GM08714 (cell line): ENCODE measurements around the gene KCNA10.

Source experiments
- H3K4me3 ChIP-seq: fragments of 200-500 bp; sonication (Bioruptor generic); 2 replicates; pipeline ENCODE4 v1.5.1; 2014; ENCODE audit warnings: mild to moderate bottlenecking, low read length, inconsistent platforms
- ZNF274 ChIP-seq: IDR thresholded peaks from 2 replicates; pipeline ENCODE4 v1.6.1; 2012; ENCODE audit warnings: mild to moderate bottlenecking, low read depth, low read length

KCNA10 gene

DNA sequence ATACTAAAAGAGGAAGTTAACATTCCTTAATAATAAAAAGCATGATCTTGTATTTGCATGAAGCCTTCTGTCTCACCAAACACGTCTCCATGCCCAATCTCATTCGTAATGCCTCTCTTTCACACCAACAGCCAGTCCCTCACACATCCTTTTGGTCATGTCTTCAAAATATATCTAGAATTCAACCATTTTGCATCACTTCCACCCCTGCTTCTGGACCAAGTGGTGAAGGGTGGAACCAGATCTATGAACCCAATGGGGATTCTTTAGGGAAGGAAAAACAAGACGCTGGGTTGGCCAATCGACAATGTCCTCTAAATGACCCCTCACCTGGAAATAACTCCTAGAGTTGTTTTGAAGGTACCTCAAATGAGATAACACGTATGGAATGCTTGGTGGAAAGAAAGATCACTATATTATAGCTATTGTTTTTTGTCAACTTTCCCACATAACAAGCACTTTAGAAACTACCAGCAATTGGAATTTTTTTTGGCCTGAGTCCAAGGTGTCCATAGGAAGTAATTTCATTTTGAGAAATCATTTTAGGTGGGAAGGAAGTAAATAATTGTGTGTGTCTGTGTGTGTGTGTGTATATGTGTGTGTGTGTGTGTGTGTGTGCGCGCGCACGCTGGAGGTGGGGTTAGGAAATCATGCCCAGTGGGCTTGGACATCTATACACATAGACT, at the start of gene KCNA10:
KCNA10 (minus strand) TSS at position 51 of the 686 bp plus-strand sequence. CDS start 388 bp downstream, outside the sequence.
- H3K4me3 ChIP-seq = no peak within 1 kb of the TSS
- TF ChIP-seq ZNF274 = no peak

- H3K4me3 ChIP-seq = no peak overlapping the region
- TF ChIP-seq ZNF274 = no peak
These were observed 47.9 kb upstream of the KCNA10 start for GRCh38 chr1:110566836-110567235.

- no peak overlapping the region for H3K4me3 ChIP-seq
- no peak for TF ChIP-seq ZNF274
These were observed 46.6 kb upstream of the KCNA10 start for GRCh38 chr1:110565565-110565964.

GRCh38 chr1:110563089-110563488, 44.1 kb upstream of the KCNA10 start:
- H3K4me3 ChIP-seq = no peak overlapping the region
- no peak for TF ChIP-seq ZNF274

GRCh38 chr1:110561596-110561995, 42.6 kb upstream of the KCNA10 start:
- no peak overlapping the region for H3K4me3 ChIP-seq
- no peak for TF ChIP-seq ZNF274

DNA sequence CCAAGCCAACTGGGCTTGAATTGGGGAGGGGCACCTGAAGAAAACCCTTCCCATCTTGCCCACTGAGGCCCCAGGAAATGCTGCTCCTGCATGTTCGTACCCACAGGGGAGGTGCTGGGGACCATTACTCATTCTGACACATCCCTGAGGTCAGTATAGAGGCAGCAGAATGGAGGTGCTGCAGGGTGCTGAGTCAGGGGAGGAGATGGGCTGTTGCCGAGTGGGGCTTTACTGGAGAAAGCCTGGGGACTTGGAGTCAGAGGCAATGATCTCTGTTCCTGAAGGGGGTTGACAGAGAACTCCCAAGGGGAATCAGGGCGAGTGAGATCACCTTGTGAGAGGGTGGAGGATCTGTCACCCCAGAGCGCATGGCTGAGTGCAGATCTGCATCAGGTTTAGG, 40.2 kb upstream of the KCNA10 start:
- H3K4me3 ChIP-seq = no peak overlapping the region
- no peak for TF ChIP-seq ZNF274

- H3K4me3 ChIP-seq = no peak overlapping the region
- no peak for TF ChIP-seq ZNF274
These were observed 38.5 kb upstream of the KCNA10 start for GRCh38 chr1:110557481-110557880.

DNA sequence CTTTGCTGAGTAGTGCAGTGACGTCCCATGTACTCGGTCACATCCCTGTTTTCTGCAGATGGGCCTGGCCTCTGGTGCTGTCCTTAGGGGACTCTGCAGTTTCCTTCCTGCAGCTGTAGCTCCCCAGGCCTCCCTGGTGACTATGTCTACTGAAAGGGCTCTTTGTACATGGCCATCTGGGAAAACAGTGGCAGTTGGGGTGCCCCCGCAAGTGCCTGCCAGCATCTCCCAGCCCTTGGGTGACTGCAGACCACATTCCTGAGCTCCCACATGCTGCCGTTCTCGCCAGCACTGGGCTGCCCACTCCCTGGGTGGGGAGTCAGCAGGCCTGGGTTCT, 37.5 kb upstream of the KCNA10 start:
- no peak for TF ChIP-seq ZNF274
- H3K4me3 ChIP-seq = no peak overlapping the region

DNA sequence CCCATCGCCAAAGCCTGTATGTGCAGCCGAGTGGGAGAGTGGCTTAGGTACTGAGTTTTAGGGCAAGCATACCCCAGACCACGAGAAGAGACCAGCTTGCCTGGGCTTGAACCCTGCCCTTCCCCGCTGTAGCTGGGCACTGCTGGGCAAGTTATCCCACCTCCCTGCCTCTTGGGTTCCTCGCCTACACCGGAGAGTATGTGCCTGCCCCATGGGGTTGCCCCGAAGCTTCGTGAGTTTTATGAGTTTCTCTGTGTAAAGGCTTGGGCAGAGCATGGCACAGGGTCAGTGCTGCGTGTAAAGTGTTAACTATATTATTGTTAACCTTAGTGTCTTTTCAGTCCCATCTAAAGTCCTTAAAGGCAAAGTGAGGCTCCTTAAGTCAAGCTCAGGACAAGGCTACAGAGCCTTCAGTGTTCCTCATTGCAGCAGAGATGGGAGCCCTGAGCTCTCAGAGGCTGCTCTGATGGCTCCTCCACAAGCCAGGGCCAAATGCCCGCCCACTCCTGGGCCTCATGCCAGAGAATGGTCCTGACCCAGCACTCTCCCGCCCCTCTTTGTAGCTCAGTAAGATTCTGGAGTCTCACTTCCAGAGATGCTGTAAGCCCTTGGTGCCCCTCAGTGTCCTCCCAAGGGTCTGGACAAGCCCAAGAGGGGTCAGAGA, 37.0 kb upstream of the KCNA10 start:
- no peak for TF ChIP-seq ZNF274

DNA sequence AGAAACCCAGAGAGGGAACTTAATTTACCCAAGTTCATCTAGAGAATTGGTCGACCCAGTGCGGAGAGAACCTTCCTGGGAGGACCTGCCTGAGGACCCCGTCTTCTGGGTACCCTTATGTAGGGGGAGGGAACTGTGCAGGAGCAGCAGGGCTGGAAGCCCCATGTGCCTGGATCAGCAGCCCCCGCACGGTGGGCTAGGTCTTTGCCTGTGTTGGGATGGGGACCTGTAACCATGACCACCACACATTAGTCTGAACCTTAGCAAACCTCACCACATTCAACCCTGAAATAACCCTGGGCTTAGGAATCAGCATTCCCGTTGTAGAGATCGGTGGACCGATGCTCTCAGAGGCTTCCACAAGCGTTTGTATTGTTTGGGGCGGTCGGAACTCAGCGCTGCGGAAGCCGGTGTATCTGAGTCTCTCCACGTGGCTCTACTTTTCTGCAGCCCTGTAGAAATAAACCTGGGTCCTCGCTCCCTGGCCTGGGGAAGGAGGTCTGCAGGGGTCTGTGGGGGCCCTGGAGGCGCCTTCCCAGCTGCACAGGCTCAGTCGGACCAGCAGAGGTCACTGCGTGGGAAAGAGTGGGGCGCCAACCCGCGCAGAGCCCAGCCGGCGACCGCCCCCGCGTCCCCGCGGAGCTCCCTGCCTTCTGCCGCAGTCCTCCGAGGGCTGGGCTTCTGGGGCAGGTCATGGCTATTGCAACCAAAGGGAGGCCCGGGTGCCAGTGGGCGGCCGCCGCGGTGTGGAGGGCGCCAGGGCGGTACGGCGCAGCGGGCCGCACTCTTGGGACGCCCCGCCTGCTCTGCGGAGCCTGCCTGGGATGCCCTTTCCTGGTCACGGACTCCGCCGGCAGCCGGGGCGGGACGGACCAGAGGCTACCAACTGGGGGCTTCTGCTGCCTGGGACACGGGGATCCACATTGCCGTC, 36.2 kb upstream of the KCNA10 start:
- H3K4me3 ChIP-seq = no peak overlapping the region; the same call in 1 of the 2 replicates
- TF ChIP-seq ZNF274 = no peak

More for the DNA sequence above, 37.0 kb upstream of the KCNA10 start:
- H3K4me3 ChIP-seq = no peak overlapping the region

DNA sequence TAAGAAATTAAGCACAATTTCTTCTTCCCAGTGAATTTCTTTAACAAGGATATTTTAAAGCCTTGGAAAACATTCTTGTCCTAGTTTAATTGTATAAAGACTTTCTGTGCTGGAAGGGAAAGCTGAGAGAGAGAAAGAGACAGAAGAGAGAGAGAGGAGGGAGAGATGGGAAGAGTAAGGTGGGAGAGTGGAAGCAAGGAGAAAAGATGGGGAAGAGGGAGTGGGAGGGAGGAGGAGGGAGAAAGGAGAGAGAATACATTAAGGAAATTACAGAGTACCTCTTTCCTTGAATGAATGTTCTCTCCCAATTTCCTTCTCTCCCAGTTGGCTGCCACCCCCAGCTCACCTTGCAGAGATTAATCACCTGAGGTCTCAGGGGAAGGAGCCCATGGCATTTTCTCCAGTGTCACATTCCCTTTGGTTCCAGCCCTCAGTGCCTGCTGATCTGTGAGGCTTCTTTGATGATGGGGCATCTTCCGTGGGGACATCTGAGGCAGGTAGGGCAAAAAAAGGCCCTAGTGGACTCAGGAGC, 32.4 kb upstream of the KCNA10 start:
- H3K4me3 ChIP-seq = no peak overlapping the region
- no peak for TF ChIP-seq ZNF274

DNA sequence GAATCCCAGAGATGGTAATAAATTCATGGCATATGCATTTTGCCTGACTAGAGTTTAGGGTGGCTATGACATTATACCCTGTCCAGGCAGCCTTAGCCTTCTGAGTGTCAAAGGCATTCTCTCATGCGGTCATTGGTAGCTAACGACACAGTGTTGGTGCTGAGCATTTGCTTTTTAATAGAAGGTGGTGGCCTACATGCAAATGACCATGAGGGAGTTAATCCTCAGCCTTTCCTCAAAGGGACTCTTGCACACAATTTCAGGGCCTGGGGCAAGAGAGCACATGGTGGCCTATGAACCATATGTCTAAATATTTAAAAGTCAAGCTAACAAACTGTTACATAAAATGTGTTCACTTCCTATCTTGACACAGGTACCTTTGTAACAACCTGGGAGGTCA, 30.9 kb upstream of the KCNA10 start:
- H3K4me3 ChIP-seq = no peak overlapping the region
- TF ChIP-seq ZNF274 = no peak

DNA sequence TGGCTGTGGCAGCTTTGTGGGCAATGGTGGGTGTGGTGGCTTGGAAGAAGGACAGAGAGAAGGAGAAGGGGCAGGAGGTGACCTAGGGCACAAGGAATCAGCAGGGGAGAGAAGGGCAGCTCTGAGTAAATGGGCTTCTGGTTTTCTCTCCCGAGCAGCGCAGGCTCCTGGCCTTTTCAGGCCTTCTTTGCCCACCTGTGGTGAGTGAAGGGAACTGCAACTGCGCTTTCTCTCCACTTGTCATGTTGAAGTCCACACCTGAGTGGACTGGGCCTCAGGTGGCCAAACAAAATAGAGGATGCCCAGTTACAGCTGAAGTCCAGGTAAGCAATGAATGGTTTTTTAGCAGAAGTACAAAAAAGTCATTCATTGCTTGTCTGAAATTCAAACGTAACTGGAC, 29.4 kb upstream of the KCNA10 start:
- H3K4me3 ChIP-seq = no peak overlapping the region
- no peak for TF ChIP-seq ZNF274

DNA sequence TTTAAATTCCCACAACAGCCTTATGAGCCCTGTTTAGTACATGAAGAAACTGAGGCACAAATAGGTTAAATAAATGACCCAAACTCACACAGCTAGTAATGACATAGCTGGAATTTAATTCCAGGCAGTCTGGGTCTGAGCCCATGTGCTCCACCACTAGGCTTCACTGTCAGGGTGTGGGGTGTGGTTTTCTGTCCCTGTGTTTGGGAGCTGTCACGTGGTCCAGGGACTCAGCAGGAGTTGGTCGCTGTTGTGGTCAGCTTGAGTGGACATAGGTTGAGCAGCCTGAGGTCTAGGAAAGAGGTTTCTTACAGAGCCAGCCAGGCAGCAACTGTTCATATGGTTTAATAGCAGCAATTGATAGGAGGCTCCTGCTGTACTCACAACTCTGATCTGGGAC, 28.0 kb upstream of the KCNA10 start:
- no peak for TF ChIP-seq ZNF274

DNA sequence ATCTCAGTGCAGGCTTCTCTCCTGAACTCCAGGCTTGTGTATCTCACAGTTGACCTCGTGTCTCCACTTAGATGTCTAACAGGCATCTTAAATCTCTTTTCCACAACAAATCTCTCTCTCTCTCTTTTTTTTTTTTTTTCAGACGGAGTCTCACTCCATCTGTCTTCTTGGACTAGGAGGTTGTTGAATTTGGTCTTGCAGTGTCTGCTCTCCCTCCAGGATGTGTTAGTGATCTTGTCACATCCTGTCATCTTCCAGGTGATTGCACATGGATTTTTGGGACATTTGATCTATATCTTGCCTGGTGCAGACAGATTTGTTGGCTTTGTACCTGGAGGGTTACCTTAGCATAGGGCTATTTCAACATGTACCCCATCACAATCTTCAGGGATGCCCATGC, 26.5 kb upstream of the KCNA10 start:
- TF ChIP-seq ZNF274 = no peak
- no peak overlapping the region for H3K4me3 ChIP-seq

More for the DNA sequence above, 28.0 kb upstream of the KCNA10 start:
- no peak overlapping the region for H3K4me3 ChIP-seq
